KMS-11 (cell line): ENCODE measurements around the gene ADAR.

Experiments
- H2AFZ ChIP-seq: fragments of 200-600 bp; sonication (generic); 2 replicates; pipeline ENCODE4 v1.6.1; 2016; ENCODE audit warnings: antibody characterized with exemption, mixed run types, low read depth
- H3K27ac ChIP-seq: fragments of 200-600 bp; sonication (generic); 2 replicates; pipeline ENCODE4 v1.6.1; 2016; ENCODE audit warnings: mild to moderate bottlenecking, mixed run types
- H3K27me3 ChIP-seq: fragments of 200-600 bp; sonication (generic); 2 replicates; pipeline ENCODE4 v1.6.1; 2017; ENCODE audit warnings: mild to moderate bottlenecking, low read depth, mixed run types, moderate library complexity; ENCODE audit not compliant: insufficient read depth
- H3K36me3 ChIP-seq: fragments of 200-600 bp; sonication (generic); 2 replicates; pipeline ENCODE4 v1.6.1; 2017; ENCODE audit warnings: mild to moderate bottlenecking, mixed run types; ENCODE audit not compliant: insufficient read depth
- H3K4me1 ChIP-seq: fragments of 200-600 bp; sonication (generic); 2 replicates; pipeline ENCODE4 v1.6.1; 2016; ENCODE audit warnings: mild to moderate bottlenecking, low read depth, mixed run types; ENCODE audit not compliant: poor library complexity, severe bottlenecking
- H3K4me2 ChIP-seq: fragments of 200-600 bp; sonication (generic); 2 replicates; pipeline ENCODE4 v1.7.0; 2016; ENCODE audit warnings: mild to moderate bottlenecking, mixed run types
- H3K4me3 ChIP-seq: fragments of 200-600 bp; sonication (generic); IDR thresholded peaks from 2 replicates; pipeline ENCODE4 v1.6.1; 2017; ENCODE audit warnings: low read depth, low read length, mixed read lengths; ENCODE audit not compliant: insufficient read depth
- H3K79me2 ChIP-seq: fragments of 200-600 bp; sonication (generic); 2 replicates; pipeline ENCODE4 v1.6.1; 2016; ENCODE audit warnings: low read depth, mixed run types; ENCODE audit not compliant: insufficient read depth
- H3K9ac ChIP-seq: fragments of 200-600 bp; sonication (generic); 2 replicates; pipeline ENCODE4 v1.6.1; 2016; ENCODE audit warnings: mild to moderate bottlenecking, mixed run types
- H4K20me1 ChIP-seq: fragments of 200-600 bp; sonication (generic); 2 replicates; pipeline ENCODE4 v1.6.1; 2016; ENCODE audit warnings: mild to moderate bottlenecking, mixed run types; ENCODE audit not compliant: insufficient read depth
- TF ChIP-seq, protein P1 (sequence below): fragments of 200-600 bp; sonication (generic); conservative IDR thresholded peaks from 2 replicates; pipeline ENCODE4 v1.6.1; 2017; ENCODE audit warnings: low read depth, mild to moderate bottlenecking, antibody characterized with exemption, low read length, moderate library complexity, mixed read lengths

Gene ADAR

DNA sequence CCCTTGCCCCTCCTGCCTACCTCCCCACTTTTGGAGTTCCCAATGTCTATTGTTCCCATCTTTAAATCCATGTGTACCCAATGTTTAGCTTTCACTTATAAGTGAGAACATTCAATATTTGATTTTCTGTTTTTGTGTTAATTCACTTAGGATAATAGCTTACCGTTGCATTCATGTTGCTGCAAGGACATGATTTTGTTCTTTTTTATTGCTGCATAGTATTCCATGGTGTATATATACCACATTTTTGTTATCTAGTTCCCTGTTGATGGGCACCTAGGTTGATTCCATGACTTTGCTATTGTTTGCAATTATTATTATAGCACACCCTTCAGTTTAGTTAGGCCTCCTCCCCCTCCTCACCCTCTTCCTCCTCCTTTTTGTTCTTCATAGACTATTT, 33.5 kb upstream of the ADAR start:
- Histone ChIP-seq H3K9ac (no peak overlapping the region), H3K27me3 (no peaks in the 10 kb centered on the region), H3K4me2 (no peak overlapping the region), H2AFZ (no peak overlapping the region), H4K20me1 (no peaks in the 10 kb centered on the region), H3K79me2 (no peaks in the 10 kb centered on the region), H3K36me3 (no peaks in the 10 kb centered on the region), H3K27ac (no peak overlapping the region), H3K4me1 (peaks cover 8% of the 10 kb centered on the region), H3K4me3 (no peak overlapping the region)
- TF ChIP-seq, protein P1, sequence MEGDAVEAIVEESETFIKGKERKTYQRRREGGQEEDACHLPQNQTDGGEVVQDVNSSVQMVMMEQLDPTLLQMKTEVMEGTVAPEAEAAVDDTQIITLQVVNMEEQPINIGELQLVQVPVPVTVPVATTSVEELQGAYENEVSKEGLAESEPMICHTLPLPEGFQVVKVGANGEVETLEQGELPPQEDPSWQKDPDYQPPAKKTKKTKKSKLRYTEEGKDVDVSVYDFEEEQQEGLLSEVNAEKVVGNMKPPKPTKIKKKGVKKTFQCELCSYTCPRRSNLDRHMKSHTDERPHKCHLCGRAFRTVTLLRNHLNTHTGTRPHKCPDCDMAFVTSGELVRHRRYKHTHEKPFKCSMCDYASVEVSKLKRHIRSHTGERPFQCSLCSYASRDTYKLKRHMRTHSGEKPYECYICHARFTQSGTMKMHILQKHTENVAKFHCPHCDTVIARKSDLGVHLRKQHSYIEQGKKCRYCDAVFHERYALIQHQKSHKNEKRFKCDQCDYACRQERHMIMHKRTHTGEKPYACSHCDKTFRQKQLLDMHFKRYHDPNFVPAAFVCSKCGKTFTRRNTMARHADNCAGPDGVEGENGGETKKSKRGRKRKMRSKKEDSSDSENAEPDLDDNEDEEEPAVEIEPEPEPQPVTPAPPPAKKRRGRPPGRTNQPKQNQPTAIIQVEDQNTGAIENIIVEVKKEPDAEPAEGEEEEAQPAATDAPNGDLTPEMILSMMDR, result no peak

DNA sequence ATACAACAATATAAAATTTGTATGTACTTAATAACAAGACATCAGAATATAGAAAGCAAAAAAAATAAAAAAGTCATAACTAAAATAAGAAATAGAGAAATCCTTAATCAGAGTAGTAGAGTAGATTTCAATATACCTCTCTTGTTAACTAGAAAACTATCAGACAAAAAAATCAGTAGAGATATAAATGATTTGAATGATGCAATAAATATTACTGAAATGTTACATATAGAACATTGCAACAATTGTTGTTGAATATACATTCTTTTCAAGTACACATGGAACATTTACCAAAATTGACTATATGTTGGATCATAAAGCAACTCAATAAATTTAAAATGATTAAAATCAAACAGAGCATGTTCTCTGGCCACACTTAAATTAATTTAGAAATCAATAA, 31.9 kb upstream of the ADAR start:
- Histone ChIP-seq H3K4me3 (no peak overlapping the region), H3K27me3 (no peaks in the 10 kb centered on the region), H4K20me1 (no peaks in the 10 kb centered on the region), H3K4me2 (no peak overlapping the region), H3K27ac (no peak overlapping the region), H3K9ac (no peak overlapping the region), H2AFZ (no peak overlapping the region), H3K4me1 (peaks cover 13% of the 10 kb centered on the region), H3K36me3 (no peaks in the 10 kb centered on the region), H3K79me2 (no peaks in the 10 kb centered on the region)
- TF ChIP-seq, protein P1, result no peak

GRCh38 chr1:154635171-154635570, 27.2 kb upstream of the ADAR start:
- no peaks in the 10 kb centered on the region for H3K36me3 ChIP-seq
- no peak overlapping the region for H2AFZ ChIP-seq
- H3K27me3 ChIP-seq, result no peaks in the 10 kb centered on the region
- no peaks in the 10 kb centered on the region for H4K20me1 ChIP-seq
- H3K79me2 ChIP-seq, result no peaks in the 10 kb centered on the region
- H3K27ac ChIP-seq, result no peak overlapping the region
- H3K4me2 ChIP-seq, result no peak overlapping the region
- peaks cover 27% of the 10 kb centered on the region for H3K4me1 ChIP-seq
- TF ChIP-seq, protein P1, result no peak
- H3K9ac ChIP-seq, result no peak overlapping the region
- H3K4me3 ChIP-seq, result no peak overlapping the region

DNA sequence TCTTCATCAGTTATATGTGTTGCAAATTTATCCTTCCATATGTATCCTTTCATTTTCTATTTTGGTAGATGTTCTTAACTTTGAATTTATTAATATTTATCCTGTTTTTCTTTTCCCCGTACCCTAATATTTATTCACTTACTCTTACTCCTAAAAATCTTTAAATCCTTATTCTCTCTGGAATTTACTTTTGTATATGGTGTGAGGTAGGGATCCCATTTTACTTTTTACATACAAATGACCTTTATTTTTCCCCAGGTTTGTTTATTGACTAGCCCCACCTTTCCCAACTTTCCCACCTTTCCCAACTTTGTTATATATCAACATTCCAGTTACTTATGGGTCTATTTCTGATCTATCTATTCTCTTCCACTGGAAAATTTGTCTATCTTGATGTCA, 21.7 kb upstream of the ADAR start:
- Histone ChIP-seq H3K4me3 (no peak overlapping the region), H3K36me3 (no peaks in the 10 kb centered on the region), H3K79me2 (peaks cover 31% of the 10 kb centered on the region), H3K27ac (peak overlapping the region; percentile 68), H3K27me3 (no peaks in the 10 kb centered on the region), H4K20me1 (no peaks in the 10 kb centered on the region; the same call in 1 of the 2 replicates), H3K4me1 (peaks cover 61% of the 10 kb centered on the region), H2AFZ (peak overlapping the region; percentile 80), H3K4me2 (peak overlapping the region; percentile 90), H3K9ac (peak overlapping the region; percentile 92; the same call in 1 of the 2 replicates)
- TF ChIP-seq, protein P1, result no peak
